ENCODE results near the gene MAML2. TPM values are rescaled to one million over a fixed set of nuclear protein-coding genes. Genes with fewer than 3 reads are reported as not detected.

Gene MAML2
- total and polyA plus RNA-seq, 2 experiments from 2014 or later = 4.7 to 15.3 TPM

DNA sequence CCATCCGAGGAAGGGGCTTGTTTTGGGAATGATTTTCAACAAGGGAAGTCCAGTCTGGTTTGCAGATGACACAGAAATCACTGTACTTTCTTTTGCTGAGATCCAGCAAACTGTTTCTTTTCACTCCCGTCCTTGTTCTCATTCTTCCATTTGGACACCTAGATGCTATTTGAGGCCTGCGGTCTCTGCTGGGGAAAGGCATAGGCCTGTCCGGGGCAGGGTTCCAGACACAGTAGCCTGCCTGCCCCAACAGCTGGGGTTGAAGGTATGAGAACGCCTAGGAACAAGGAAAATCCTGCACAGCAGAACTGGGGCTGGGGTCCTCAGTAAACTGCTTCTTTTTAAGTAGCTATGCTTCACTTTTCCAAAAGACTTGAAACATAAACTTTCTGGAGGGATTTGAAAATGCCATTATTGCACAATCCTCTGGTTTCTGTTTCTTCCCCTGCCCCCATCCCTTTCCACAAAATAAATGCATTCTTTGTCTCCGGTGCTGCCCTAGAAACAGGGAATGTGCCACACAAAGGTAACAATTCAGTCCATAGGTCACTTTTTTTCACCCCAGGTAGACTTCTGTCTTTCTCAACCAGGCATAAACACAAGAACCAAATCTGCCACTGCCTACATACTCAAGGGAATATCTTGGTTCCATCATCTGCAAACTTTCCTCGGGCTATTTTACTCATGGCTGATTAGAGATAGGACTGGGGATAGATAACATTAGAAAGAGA, 244.3 kb downstream of the MAML2 start:
- TF ChIP-seq EZH2phosphoT487 (IDR thresholded peaks at IDR 0.05; ENCODE audit: low read depth, severe bottlenecking, unreplicated experiment) = no peak
- TF ChIP-seq, protein P1, sequence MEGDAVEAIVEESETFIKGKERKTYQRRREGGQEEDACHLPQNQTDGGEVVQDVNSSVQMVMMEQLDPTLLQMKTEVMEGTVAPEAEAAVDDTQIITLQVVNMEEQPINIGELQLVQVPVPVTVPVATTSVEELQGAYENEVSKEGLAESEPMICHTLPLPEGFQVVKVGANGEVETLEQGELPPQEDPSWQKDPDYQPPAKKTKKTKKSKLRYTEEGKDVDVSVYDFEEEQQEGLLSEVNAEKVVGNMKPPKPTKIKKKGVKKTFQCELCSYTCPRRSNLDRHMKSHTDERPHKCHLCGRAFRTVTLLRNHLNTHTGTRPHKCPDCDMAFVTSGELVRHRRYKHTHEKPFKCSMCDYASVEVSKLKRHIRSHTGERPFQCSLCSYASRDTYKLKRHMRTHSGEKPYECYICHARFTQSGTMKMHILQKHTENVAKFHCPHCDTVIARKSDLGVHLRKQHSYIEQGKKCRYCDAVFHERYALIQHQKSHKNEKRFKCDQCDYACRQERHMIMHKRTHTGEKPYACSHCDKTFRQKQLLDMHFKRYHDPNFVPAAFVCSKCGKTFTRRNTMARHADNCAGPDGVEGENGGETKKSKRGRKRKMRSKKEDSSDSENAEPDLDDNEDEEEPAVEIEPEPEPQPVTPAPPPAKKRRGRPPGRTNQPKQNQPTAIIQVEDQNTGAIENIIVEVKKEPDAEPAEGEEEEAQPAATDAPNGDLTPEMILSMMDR (IDR thresholded peaks at IDR 0.05; ENCODE audit: poor library complexity) = no peak
- no peak for TF ChIP-seq EZH2 (IDR thresholded peaks at IDR 0.05; ENCODE audit: borderline replicate concordance)
- Histone ChIP-seq H4K20me1 (ENCODE audit: insufficient read depth, poor library complexity, severe bottlenecking) (no peaks in the 10 kb centered on the region), H3K27ac (peak overlapping the region; percentile 93), H3K4me3 (no peak overlapping the region), H3K9me2 (replicated peaks; ENCODE audit: insufficient read depth) (no peaks in the 10 kb centered on the region), H3K4me2 (peak overlapping the region; percentile 55), H2AFZ (peak overlapping the region; percentile 7), H3K9me3 (ENCODE audit: low read depth) (no peaks in the 10 kb centered on the region), H3K79me2 (peaks cover 44% of the 10 kb centered on the region), H3K4me1 (ENCODE audit: insufficient read depth) (peaks cover 42% of the 10 kb centered on the region), H3K36me3 (replicated peaks; ENCODE audit: insufficient read depth, low read depth) (no peaks in the 10 kb centered on the region), H3K27me3 (no peaks in the 10 kb centered on the region)
- peak; percentile 48 for DNase-seq (ENCODE audit: low spot score)
- WGBS (ENCODE audit: low lambda C conversion rate, missing lambda C conversion rate) = 39% methylated on average over 7 of the region's 7 CpGs

DNA sequence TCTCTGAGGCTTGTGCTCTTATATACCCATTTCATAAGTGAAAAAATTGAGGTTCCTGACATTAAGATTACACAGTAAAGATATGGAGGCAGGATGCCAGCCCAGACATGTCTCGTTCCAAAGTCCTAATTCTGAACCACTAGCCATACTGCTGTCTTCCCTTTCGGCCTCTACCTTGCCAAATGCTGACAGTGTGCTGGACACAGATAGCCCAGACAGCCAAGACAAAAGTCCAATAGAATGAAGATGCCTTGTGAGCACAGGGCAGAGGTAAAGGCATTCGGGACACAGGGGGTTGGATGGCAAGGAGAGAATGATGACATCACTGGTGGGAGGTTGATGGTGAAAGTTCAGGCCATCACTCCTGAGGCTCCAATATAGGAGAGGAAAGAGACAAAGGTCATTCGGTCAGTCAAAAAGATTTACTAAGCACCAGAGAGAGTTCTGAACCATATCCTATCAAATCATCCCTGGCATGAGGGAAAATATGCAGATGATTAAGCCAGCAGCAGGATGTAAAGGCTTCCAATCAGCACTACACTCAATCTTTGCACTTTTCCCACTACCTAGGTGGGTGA, 245.1 kb downstream of the MAML2 start:
- DNase-seq (ENCODE audit: low spot score) = no peak
- peak overlapping the region; percentile 55 for H3K4me2 ChIP-seq
- H3K4me1 ChIP-seq (ENCODE audit: insufficient read depth) = peaks cover 42% of the 10 kb centered on the region
- no peaks in the 10 kb centered on the region for H3K9me2 ChIP-seq (replicated peaks; ENCODE audit: insufficient read depth)
- peak overlapping the region; percentile 93 for H3K27ac ChIP-seq
- no peaks in the 10 kb centered on the region for H4K20me1 ChIP-seq (ENCODE audit: insufficient read depth, poor library complexity, severe bottlenecking)
- TF ChIP-seq, protein P1 (IDR thresholded peaks at IDR 0.05; ENCODE audit: poor library complexity) = no peak
- no peak for TF ChIP-seq EZH2 (IDR thresholded peaks at IDR 0.05; ENCODE audit: borderline replicate concordance)
- no peak for TF ChIP-seq EZH2phosphoT487 (IDR thresholded peaks at IDR 0.05; ENCODE audit: low read depth, severe bottlenecking, unreplicated experiment)
- H3K27me3 ChIP-seq = no peaks in the 10 kb centered on the region
- 85% methylated on average over 4 of the region's 4 CpGs for WGBS (ENCODE audit: low lambda C conversion rate, missing lambda C conversion rate)
- H3K36me3 ChIP-seq (replicated peaks; ENCODE audit: insufficient read depth, low read depth) = no peaks in the 10 kb centered on the region
- peaks cover 46% of the 10 kb centered on the region for H3K79me2 ChIP-seq
- no peak overlapping the region for H3K4me3 ChIP-seq
- H2AFZ ChIP-seq = no peak overlapping the region
- no peaks in the 10 kb centered on the region for H3K9me3 ChIP-seq (ENCODE audit: low read depth)

DNA sequence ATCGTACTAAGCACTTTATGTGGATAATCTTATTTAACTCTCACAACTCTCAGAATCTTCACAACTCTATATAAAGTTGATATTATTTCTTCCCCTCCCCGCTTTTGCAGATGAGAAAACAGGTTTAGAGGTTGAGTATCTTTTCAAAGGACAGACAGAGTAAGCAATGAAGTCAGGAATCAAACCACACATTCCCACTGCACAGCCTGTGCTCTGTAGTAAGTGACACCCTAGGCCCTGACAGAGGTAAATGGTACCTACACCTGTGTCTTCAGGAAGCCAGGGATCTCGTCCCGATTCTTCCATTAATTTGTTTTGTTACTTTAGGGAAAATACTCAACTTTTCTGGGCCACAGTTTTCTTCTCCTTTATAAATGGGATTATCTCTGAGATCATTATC, 246.6 kb downstream of the MAML2 start:
- peaks cover 41% of the 10 kb centered on the region for H3K79me2 ChIP-seq
- no peaks in the 10 kb centered on the region for H3K36me3 ChIP-seq (replicated peaks; ENCODE audit: insufficient read depth, low read depth)
- H3K27ac ChIP-seq = peak overlapping the region; percentile 93
- 77% methylated on average over 4 of the region's 4 CpGs for WGBS (ENCODE audit: low lambda C conversion rate, missing lambda C conversion rate)
- H3K4me1 ChIP-seq (ENCODE audit: insufficient read depth) = peaks cover 42% of the 10 kb centered on the region
- no peak overlapping the region for H2AFZ ChIP-seq
- peak overlapping the region; percentile 15 for H3K4me2 ChIP-seq
- no peaks in the 10 kb centered on the region for H3K9me2 ChIP-seq (replicated peaks; ENCODE audit: insufficient read depth)
- H3K27me3 ChIP-seq = no peaks in the 10 kb centered on the region
- no peak for TF ChIP-seq EZH2phosphoT487 (IDR thresholded peaks at IDR 0.05; ENCODE audit: low read depth, severe bottlenecking, unreplicated experiment)
- TF ChIP-seq, protein P1 (IDR thresholded peaks at IDR 0.05; ENCODE audit: poor library complexity) = no peak
- no peak for TF ChIP-seq EZH2 (IDR thresholded peaks at IDR 0.05; ENCODE audit: borderline replicate concordance)
- no peaks in the 10 kb centered on the region for H3K9me3 ChIP-seq (ENCODE audit: low read depth)
- no peak for DNase-seq (ENCODE audit: low spot score)
- no peak overlapping the region for H3K4me3 ChIP-seq
- H4K20me1 ChIP-seq (ENCODE audit: insufficient read depth, poor library complexity, severe bottlenecking) = no peaks in the 10 kb centered on the region

Measured in hepatocyte (in vitro differentiated cells).